Myocyte (in vitro differentiated cells): ENCODE measurements around the gene TENT4A. TPM values are rescaled to one million over a fixed set of nuclear protein-coding genes. Genes with fewer than 3 reads are reported as not detected.

ENCODE experiments used
- DNase-seq: peaks from one replicate; pipeline ENCODE4 v3.0.0-alpha.2; 2012; ENCODE audit warnings: low read depth
- total RNA-seq: library from RNA; depleted of rRNA; stranded (reverse); fragments of >200 nt; gene quantifications from 2 replicates; pipeline ENCODE4 v1.2.3, GENCODE V29; 2014

Gene TENT4A
- total RNA-seq, 1 donor from 2014 or later = 11.1 TPM

- DNase-seq = no peak
Measured at GRCh38 chr5:6750142-6750840, 37.1 kb downstream of the TENT4A start.

- no peak for DNase-seq
Measured at GRCh38 chr5:6750951-6751685, 37.9 kb downstream of the TENT4A start.

GRCh38 chr5:6752236-6752635, 39.0 kb downstream of the TENT4A start:
- no peak for DNase-seq

- no peak for DNase-seq
Measured at GRCh38 chr5:6752782-6753181, 39.5 kb downstream of the TENT4A start.

- no peak for DNase-seq
Measured at GRCh38 chr5:6753851-6754250, 40.6 kb downstream of the TENT4A start.

GRCh38 chr5:6754766-6755165, 41.5 kb downstream of the TENT4A start:
- no peak for DNase-seq

GRCh38 chr5:6755519-6755918, 42.3 kb downstream of the TENT4A start:
- no peak for DNase-seq

- DNase-seq = no peak
Measured at GRCh38 chr5:6755941-6756340, 42.7 kb downstream of the TENT4A start.

GRCh38 chr5:6757414-6757969, 44.3 kb downstream of the TENT4A start:
- no peak for DNase-seq

GRCh38 chr5:6758236-6758635, 45.0 kb downstream of the TENT4A start:
- DNase-seq = no peak

- no peak for DNase-seq
Measured at GRCh38 chr5:6758706-6759105, 45.5 kb downstream of the TENT4A start.

- DNase-seq = peak; percentile 28
Measured at GRCh38 chr5:6759401-6759800, 46.2 kb downstream of the TENT4A start.

- no peak for DNase-seq
Measured at GRCh38 chr5:6759983-6760382, 46.8 kb downstream of the TENT4A start.

GRCh38 chr5:6760686-6761085, 47.5 kb downstream of the TENT4A start:
- no peak for DNase-seq

- DNase-seq = no peak
Measured at GRCh38 chr5:6761333-6761732, 48.1 kb downstream of the TENT4A start.

GRCh38 chr5:6762116-6762515, 48.9 kb downstream of the TENT4A start:
- DNase-seq = no peak

GRCh38 chr5:6762697-6763096, 49.5 kb downstream of the TENT4A start:
- no peak for DNase-seq

- no peak for DNase-seq
Measured at GRCh38 chr5:6763191-6763590, 50.0 kb downstream of the TENT4A start.

GRCh38 chr5:6765612-6766525, 52.6 kb downstream of the TENT4A start:
- DNase-seq = peak; percentile 88

GRCh38 chr5:6766604-6767093, 53.4 kb downstream of the TENT4A start:
- peak; percentile 99 for DNase-seq

- DNase-seq = no peak
Measured at GRCh38 chr5:6767481-6768063, 54.3 kb downstream of the TENT4A start.
